ENCODE results near the gene ASGR2. TPM values are rescaled to one million over a fixed set of nuclear protein-coding genes. Genes with fewer than 3 reads are reported as not detected.

ASGR2 gene
- total RNA-seq, 4 donors from 2014 or later, result not detected

DNA sequence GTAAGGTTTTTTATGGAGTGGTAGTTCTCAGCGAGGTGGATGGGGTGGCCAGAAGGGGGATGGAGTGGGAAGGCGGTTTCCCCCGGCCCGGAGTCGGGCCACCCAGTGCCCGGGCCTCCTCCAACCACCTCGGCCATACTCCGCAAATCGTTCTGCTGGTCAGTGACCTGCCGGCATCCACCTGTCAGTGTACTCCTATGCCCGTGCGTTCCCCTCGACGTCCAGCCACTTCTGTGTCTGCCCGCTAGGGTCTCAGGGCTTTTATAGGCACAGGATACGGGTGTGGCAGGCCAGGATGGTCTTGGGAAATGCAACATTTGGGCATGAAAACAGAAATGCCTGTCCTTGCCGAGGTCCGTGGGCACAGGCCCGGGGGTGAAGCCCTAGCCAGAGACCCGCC lies 19.3 kb upstream of the ASGR2 start:
- H3K4me1 ChIP-seq, result peaks cover 0 to 5% (median 2%) of the 10 kb centered on the region in 4 donors
- no peak for DNase-seq
- no peak overlapping the region for H3K27ac ChIP-seq
- no peak overlapping the region for H3K4me3 ChIP-seq
- no peaks in the 10 kb centered on the region for H3K27me3 ChIP-seq
- TF ChIP-seq, protein P1, sequence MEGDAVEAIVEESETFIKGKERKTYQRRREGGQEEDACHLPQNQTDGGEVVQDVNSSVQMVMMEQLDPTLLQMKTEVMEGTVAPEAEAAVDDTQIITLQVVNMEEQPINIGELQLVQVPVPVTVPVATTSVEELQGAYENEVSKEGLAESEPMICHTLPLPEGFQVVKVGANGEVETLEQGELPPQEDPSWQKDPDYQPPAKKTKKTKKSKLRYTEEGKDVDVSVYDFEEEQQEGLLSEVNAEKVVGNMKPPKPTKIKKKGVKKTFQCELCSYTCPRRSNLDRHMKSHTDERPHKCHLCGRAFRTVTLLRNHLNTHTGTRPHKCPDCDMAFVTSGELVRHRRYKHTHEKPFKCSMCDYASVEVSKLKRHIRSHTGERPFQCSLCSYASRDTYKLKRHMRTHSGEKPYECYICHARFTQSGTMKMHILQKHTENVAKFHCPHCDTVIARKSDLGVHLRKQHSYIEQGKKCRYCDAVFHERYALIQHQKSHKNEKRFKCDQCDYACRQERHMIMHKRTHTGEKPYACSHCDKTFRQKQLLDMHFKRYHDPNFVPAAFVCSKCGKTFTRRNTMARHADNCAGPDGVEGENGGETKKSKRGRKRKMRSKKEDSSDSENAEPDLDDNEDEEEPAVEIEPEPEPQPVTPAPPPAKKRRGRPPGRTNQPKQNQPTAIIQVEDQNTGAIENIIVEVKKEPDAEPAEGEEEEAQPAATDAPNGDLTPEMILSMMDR (IDR thresholded peaks at IDR 0.05), result no peak
- no peak for TF ChIP-seq POLR2A (IDR thresholded peaks at IDR 0.05)
- H3K9me3 ChIP-seq, result no peaks in the 10 kb centered on the region
- no peaks in the 10 kb centered on the region for H3K36me3 ChIP-seq

DNA sequence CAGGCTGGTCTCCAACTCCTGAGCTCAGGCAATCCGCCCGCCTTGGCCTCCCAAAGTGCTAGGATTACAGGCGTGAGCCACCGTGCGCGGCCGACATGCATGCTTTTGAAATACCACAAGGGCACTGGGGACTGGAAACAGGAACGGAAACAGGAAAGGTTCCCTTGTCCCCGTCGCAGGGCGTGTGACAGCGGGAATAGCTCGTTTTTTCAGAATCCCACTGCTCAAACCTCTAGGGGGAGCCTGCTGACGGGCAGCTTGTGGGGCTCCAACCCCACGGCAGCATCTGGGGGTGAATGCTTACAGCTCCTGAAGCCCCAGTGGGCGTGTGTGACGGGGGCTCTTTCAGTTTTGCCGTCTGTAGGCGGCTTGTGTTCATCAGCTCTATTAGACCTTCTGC lies 18.8 kb upstream of the ASGR2 start:
- peak; percentile 39 to 61 (median 49) for DNase-seq
- Histone ChIP-seq H3K27ac (no peak overlapping the region), H3K4me3 (no peak overlapping the region), H3K9me3 (no peaks in the 10 kb centered on the region), H3K4me1 (peaks cover 0 to 5% (median 2%) of the 10 kb centered on the region in 4 donors), H3K36me3 (no peaks in the 10 kb centered on the region), H3K27me3 (no peaks in the 10 kb centered on the region)
- no peak for TF ChIP-seq POLR2A (IDR thresholded peaks at IDR 0.05)
- TF ChIP-seq, protein P1 (IDR thresholded peaks at IDR 0.05), result peak in 3 of 6 experiments; percentile 13 to 25 (median 24)

DNA sequence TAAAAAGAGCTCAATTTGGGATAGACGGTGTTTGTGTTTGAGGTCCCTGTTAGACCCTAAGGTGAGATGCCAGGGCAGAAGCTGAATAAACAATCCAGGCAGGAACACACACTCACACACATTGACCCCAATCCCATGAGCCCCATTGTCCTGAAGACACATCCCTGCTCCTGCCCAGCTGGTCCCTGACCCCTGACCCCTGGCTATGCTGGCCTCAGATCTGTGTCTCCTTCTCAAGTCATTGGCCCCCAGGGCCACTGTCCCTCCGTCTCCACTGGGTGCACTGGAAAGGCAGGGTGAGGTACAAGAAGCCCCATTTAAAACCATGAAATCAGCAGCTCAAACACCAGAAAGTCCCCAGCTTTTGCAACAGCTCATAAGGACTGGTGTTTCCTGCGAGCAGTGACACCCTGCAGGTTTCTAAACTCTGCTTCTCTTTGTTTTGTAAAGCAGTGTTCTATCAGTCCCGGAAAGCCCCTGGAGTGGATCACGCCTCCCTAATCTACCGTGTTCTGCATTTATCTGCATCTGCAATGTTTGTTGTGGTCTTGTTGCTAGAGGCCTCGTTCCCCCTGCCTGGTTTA lies 18.0 kb upstream of the ASGR2 start:
- H3K4me3 ChIP-seq, result peak overlapping the region in 1 of 4 donors; percentile 0
- H3K27ac ChIP-seq, result peak overlapping the region in 3 of 4 donors; percentile 34 to 63 (median 57)
- TF ChIP-seq POLR2A (IDR thresholded peaks at IDR 0.05), result no peak
- TF ChIP-seq, protein P1 (IDR thresholded peaks at IDR 0.05), result no peak
- H3K9me3 ChIP-seq, result no peaks in the 10 kb centered on the region
- H3K27me3 ChIP-seq, result no peaks in the 10 kb centered on the region
- H3K4me1 ChIP-seq, result peaks cover 0 to 5% (median 2%) of the 10 kb centered on the region in 4 donors
- peak in 2 of 3 donors; percentile 39 to 49 for DNase-seq
- no peaks in the 10 kb centered on the region for H3K36me3 ChIP-seq

DNA sequence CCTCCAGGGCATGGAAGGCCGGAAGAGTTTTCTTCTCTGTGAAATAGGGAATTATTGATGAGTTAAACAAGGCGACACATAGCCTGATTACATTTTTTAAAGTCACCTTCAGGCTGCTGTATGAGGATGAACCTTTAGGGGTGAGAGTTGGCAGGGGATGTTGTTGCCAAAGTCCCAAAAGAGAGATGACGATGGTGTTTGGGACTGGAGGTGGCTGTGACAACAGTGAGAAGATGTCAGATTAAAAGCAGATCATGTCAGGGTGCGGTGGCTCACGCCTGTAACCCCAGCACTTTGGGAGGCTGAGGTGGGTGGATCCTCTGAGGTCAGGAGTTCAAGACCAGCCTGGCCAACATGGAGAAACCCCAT lies 16.8 kb upstream of the ASGR2 start:
- TF ChIP-seq POLR2A (IDR thresholded peaks at IDR 0.05), result no peak
- TF ChIP-seq, protein P1 (IDR thresholded peaks at IDR 0.05), result no peak
- Histone ChIP-seq H3K9me3 (no peaks in the 10 kb centered on the region), H3K36me3 (no peaks in the 10 kb centered on the region), H3K27me3 (no peaks in the 10 kb centered on the region), H3K4me3 (no peak overlapping the region), H3K4me1 (peaks cover 0 to 5% (median 2%) of the 10 kb centered on the region in 4 donors), H3K27ac (peak overlapping the region in 3 of 4 donors; percentile 11 to 31 (median 19))
- no peak for DNase-seq

DNA sequence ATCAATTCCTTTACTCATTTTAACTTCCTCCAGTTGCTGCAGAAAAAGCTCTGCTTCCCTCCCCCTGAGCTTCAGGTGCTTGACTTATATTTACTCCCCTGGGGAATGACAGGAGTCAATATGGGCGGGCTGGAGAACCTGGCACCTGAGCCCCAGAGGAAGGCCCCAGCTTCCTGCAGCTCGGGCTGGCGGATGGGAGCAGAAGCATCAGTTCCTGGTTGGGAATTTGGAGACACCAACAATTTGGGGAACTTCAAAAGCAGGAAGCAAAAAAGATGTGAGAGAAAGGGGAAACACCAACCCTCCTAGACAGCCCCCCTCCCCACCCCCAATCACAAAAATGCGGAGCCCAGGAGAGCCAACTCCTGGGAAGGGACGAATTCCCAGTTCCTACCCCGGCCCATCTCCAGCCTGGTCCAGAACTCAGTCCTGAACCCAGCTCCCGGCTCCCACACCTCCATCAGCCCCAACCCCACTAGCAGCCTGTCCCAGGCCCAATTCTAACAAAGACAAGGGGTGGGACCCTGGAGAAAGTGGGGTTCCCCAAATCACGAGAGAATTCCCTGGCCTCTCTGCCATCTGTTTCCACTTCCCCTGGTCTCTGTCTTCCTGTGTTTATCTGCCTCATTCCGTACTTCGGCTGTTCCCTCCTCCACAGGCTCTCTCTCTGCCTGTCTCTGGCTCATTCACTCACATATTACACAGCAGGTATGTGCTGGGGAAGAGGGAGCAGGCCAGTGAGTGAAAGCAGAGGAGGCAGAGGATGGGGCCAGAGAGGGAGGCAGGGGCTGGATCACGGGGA lies 16.2 kb upstream of the ASGR2 start:
- Histone ChIP-seq H3K4me3 (no peak overlapping the region), H3K27me3 (no peaks in the 10 kb centered on the region), H3K9me3 (no peaks in the 10 kb centered on the region), H3K4me1 (peaks cover 0 to 5% (median 0%) of the 10 kb centered on the region in 4 donors), H3K36me3 (no peaks in the 10 kb centered on the region), H3K27ac (peak overlapping the region in 3 of 4 donors; percentile 11 to 31 (median 19))
- DNase-seq, result no peak
- TF ChIP-seq POLR2A (IDR thresholded peaks at IDR 0.05), result no peak
- TF ChIP-seq, protein P1 (IDR thresholded peaks at IDR 0.05), result no peak

All from Peyer's patch (tissue), 4 donors.